Measurements from ENCODE around the gene MAML3.

MAML3 gene

GRCh38 chr4:140154572-140154891 is 548 bp upstream of the MAML3 start:
- DNase-seq, result no peak

GRCh38 chr4:140153419-140153717 is 616 bp downstream of the MAML3 start:
- DNase-seq, result no peak

GRCh38 chr4:140152751-140153418 is 1.1 kb downstream of the MAML3 start:
- DNase-seq, result peak; percentile 67

- DNase-seq, result peak; percentile 90
These were observed 1.8 kb downstream of the MAML3 start for GRCh38 chr4:140152013-140152703.

- DNase-seq, result peak; percentile 98
These were observed 2.3 kb downstream of the MAML3 start for GRCh38 chr4:140151699-140152012.

- peak; percentile 90 for DNase-seq
These were observed 2.9 kb downstream of the MAML3 start for GRCh38 chr4:140150886-140151698.

GRCh38 chr4:140150636-140150885 is 3.4 kb downstream of the MAML3 start:
- DNase-seq, result peak; percentile 88

GRCh38 chr4:140149846-140150635 is 3.9 kb downstream of the MAML3 start:
- DNase-seq, result peak; percentile 73

GRCh38 chr4:140144050-140144449 is 9.9 kb downstream of the MAML3 start:
- DNase-seq, result no peak

GRCh38 chr4:140141210-140141835 is 12.7 kb downstream of the MAML3 start:
- DNase-seq, result no peak

GRCh38 chr4:140140566-140140965 is 13.4 kb downstream of the MAML3 start:
- DNase-seq, result no peak

- DNase-seq, result no peak
These were observed 15.6 kb downstream of the MAML3 start for GRCh38 chr4:140138428-140138827.

GRCh38 chr4:140137671-140138070 is 16.3 kb downstream of the MAML3 start:
- DNase-seq, result no peak

- no peak for DNase-seq
These were observed 17.5 kb downstream of the MAML3 start for GRCh38 chr4:140136509-140136908.

GRCh38 chr4:140135529-140136088 is 18.4 kb downstream of the MAML3 start:
- DNase-seq, result peak; percentile 82

GRCh38 chr4:140134746-140135425 is 19.1 kb downstream of the MAML3 start:
- no peak for DNase-seq

GRCh38 chr4:140133576-140133975 is 20.4 kb downstream of the MAML3 start:
- no peak for DNase-seq

- no peak for DNase-seq
These were observed 22.2 kb downstream of the MAML3 start for GRCh38 chr4:140131675-140132229.

GRCh38 chr4:140130677-140131076 is 23.3 kb downstream of the MAML3 start:
- no peak for DNase-seq

- no peak for DNase-seq
These were observed 26.6 kb downstream of the MAML3 start for GRCh38 chr4:140127422-140127821.

GRCh38 chr4:140126261-140126660 is 27.7 kb downstream of the MAML3 start:
- DNase-seq, result peak; percentile 9

GRCh38 chr4:140125374-140125773 is 28.6 kb downstream of the MAML3 start:
- no peak for DNase-seq
